ENCODE data around the gene RHAG. TPM values are rescaled to one million over a fixed set of nuclear protein-coding genes. Genes with fewer than 3 reads are reported as not detected.

Gene RHAG
- total RNA-seq, 1 donor from 2014 or later = not detected

DNA sequence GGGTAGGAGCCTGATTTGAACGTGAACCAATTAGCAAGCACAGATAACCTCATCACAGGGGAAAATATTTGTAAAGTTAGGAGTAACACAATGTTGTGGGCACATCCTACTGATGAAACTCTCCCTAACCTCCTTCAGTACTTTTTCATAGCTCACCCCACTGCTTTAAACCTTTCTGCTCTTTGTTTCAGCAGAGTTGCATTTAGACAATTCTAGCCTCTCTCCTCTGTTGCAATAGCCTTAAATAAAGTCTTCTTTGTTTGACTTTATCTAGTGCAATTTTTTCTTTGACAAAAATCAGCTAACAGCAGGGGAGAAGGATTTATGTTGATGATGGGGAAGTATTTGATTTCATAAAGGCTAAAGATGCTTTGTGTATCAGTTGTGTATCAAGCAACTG lies 72.1 kb downstream of the RHAG start:
- DNase-seq (ENCODE audit: low spot score) = no peak

DNA sequence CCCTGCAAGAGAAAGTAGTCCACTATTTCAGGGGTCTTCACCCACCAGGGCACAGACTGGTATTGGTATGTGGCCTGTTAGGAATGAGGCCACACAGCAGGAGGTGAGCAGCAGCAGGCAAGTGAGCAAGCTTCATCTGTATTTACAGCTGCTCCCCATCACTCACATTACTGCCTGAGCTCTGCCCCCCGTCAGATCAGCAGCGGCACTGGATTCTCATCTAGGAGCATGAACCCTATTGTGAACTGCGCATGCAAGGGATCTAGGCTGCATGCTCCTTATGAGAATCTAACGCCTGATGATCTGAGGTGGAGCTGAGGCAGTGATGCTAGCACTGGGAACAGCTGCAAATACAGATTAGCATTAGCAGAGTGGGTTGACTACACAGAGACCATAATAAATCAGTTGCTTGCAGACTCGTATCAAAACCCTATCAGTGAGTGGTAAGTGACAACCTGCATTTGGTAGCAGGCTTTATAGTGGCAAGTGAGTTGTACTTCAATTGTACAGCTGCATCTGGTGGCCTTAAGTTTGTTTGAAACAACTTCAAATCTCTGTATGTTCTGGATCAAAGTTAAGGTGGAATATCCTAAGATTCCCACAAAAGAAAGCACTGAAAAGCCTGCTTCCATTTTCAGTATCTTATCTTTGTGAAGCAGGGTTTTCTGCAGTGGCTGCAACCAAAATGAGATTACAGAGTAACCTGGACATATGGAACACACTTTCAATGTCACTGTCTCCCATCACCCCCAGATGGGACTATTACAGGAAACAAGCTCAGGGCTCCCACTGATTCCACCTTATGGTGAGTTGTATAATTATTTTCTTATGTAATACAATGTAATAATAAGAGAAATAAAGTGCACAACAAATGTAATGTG lies 73.4 kb downstream of the RHAG start:
- no peak for DNase-seq (ENCODE audit: low spot score)

DNA sequence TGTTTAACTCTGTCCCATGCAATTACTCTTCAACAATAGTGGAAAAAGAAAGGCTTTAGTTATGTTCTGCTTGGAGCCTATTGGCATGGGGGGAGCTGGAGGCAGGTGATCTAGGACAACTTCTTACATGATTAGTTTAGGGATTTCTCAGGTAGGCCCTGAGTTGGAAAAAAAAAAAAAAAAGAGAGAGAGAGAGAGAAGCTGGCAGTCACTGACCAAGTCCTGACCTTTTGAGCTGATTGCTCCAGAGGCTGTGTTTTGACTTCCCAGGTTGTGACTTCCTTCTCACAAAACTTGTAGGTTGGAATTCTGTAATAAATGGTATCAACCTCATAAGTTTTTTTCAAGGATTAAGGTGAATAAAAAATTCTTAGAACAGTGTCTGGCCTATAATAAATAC lies 78.4 kb downstream of the RHAG start:
- DNase-seq (ENCODE audit: low spot score) = no peak

DNA sequence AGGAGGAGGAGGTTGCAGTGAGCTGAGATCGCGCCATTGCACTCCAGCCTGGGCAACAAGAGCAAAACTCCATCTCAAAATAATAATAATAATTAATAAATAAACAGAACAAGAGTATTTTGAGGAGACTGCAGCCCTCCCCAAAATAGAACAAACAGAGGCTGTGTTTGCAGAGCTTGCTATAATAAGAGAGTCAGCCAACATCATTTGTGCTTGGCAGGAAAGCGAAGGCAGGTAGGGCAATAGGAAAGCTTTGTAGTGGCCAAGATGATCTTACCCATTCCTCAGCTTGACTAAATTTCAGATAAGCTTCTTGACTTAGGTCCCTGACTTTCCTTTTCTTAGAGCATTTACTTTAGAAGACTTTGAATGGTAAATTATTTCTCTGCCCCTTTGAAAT lies 79.5 kb downstream of the RHAG start:
- DNase-seq (ENCODE audit: low spot score) = no peak

DNA sequence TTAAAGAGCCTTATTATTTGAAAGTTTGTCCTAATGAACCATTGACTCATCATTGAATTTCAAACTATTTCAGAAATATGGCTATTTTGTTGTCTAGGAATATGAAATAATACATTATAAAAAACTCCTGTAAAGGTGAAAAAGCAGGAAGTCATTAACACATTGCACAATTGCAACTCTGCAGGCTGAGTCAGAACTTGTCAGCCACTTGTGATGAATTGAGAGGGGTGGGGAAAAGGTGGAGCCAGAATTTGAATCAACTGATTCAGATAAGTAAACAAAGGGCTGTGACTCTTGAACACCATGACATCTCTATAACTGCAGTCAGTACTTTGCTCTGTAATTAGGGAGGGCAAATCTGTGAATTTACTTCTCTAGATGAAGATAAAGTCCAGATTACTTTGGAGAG lies 80.2 kb downstream of the RHAG start:
- DNase-seq (ENCODE audit: low spot score) = peak; percentile 70

DNA sequence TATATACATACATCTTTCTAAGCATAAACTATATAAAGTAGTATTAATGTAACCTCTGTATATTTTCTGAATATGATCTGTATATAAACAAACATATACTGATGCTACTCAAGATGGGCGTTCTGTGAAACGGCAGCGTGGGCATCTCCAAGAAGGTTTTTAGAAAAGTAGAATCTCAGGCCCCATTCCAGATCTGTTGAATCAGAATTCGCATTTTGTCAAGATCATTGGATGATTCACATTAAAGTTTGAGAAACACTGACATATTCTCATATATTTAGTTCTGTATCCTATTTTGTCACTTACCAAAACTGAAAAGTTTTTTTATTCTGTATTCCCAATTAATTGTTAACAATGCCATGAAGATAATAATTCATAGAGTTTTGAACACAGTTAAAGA lies 80.7 kb downstream of the RHAG start:
- DNase-seq (ENCODE audit: low spot score) = no peak

Other genes starting within 250 kb of the RHAG start
- 24.4 TPM for gene MMUT, start 173.6 kb downstream of the RHAG start, total RNA-seq
- 3.5 TPM for gene CENPQ, start 173.5 kb downstream of the RHAG start, total RNA-seq
- gene GLYATL3, start 136.9 kb downstream of the RHAG start, total RNA-seq = not detected
- 1.6 TPM for gene C6orf141, start 86.2 kb downstream of the RHAG start, total RNA-seq
- 0.60 TPM for gene CRISP2, start 76.7 kb upstream of the RHAG start, total RNA-seq
- gene CRISP3, start 107.5 kb upstream of the RHAG start, total RNA-seq = 117 TPM
- gene PGK2, start 150.4 kb upstream of the RHAG start, total RNA-seq = 0.23 TPM
- not detected for gene CRISP1, start 229.7 kb upstream of the RHAG start, total RNA-seq

Data from ureter (tissue), 1 donor.